Measurements from ENCODE around the gene THBD.

The THBD gene

GRCh38 chr20:23049201-23050075, at the start of gene THBD:
Gene THBD, minus strand, starts transcription at chr20:23049672. Its CDS starts 168 bp downstream, at chr20:23049504.
- Histone ChIP-seq H3K27me3 (ENCODE audit: low read depth, low read length) (peaks cover 17% of the 10 kb centered on the region), H3K9me3 (ENCODE audit: control insufficient read depth in 1 of 2, low read length in 2 of 2) (no peaks in the 10 kb centered on the region), H3K27ac (ENCODE audit: low read length) (peak within 1 kb of the TSS; percentile 16), H3K4me1 (ENCODE audit: control insufficient read depth in 1 of 2, insufficient read depth in 2 of 2, low read length in 2 of 2) (peaks cover 0 to 37% of the 10 kb centered on the region in 2 donors), H3K36me3 (ENCODE audit: control insufficient read depth in 1 of 2, insufficient read depth in 2 of 2, low read length in 2 of 2) (no peaks in the 10 kb centered on the region), H3K4me3 (ENCODE audit: low read depth in 1 of 2, low read length in 2 of 2) (peak within 1 kb of the TSS; percentile 62 to 69)

- no peak overlapping the region for H3K27ac ChIP-seq (ENCODE audit: low read length)
- no peaks in the 10 kb centered on the region for H3K27me3 ChIP-seq (ENCODE audit: low read depth, low read length)
- no peak overlapping the region for H3K4me3 ChIP-seq (ENCODE audit: low read depth in 1 of 2, low read length in 2 of 2)
- H3K9me3 ChIP-seq (ENCODE audit: control insufficient read depth in 1 of 2, low read length in 2 of 2): no peaks in the 10 kb centered on the region
- H3K4me1 ChIP-seq (ENCODE audit: control insufficient read depth in 1 of 2, insufficient read depth in 2 of 2, low read length in 2 of 2): peaks cover 0 to 3% of the 10 kb centered on the region in 2 donors
- H3K36me3 ChIP-seq (ENCODE audit: control insufficient read depth in 1 of 2, insufficient read depth in 2 of 2, low read length in 2 of 2): no peaks in the 10 kb centered on the region
These were observed 48.4 kb upstream of the THBD start for GRCh38 chr20:23097636-23098580.

- Histone ChIP-seq H3K9me3 (ENCODE audit: control insufficient read depth in 1 of 2, low read length in 2 of 2) (no peaks in the 10 kb centered on the region), H3K4me3 (ENCODE audit: low read depth in 1 of 2, low read length in 2 of 2) (no peak overlapping the region), H3K4me1 (ENCODE audit: control insufficient read depth in 1 of 2, insufficient read depth in 2 of 2, low read length in 2 of 2) (no peaks in the 10 kb centered on the region), H3K27ac (ENCODE audit: low read length) (no peak overlapping the region), H3K36me3 (ENCODE audit: control insufficient read depth in 1 of 2, insufficient read depth in 2 of 2, low read length in 2 of 2) (no peaks in the 10 kb centered on the region), H3K27me3 (ENCODE audit: low read depth, low read length) (no peaks in the 10 kb centered on the region)
These were observed 47.6 kb upstream of the THBD start for GRCh38 chr20:23096986-23097520.

GRCh38 chr20:23096097-23096496, 46.6 kb upstream of the THBD start:
- H3K36me3 ChIP-seq (ENCODE audit: control insufficient read depth in 1 of 2, insufficient read depth in 2 of 2, low read length in 2 of 2): no peaks in the 10 kb centered on the region
- H3K4me3 ChIP-seq (ENCODE audit: low read depth in 1 of 2, low read length in 2 of 2): no peak overlapping the region
- no peaks in the 10 kb centered on the region for H3K27me3 ChIP-seq (ENCODE audit: low read depth, low read length)
- no peaks in the 10 kb centered on the region for H3K4me1 ChIP-seq (ENCODE audit: control insufficient read depth in 1 of 2, insufficient read depth in 2 of 2, low read length in 2 of 2)
- no peaks in the 10 kb centered on the region for H3K9me3 ChIP-seq (ENCODE audit: control insufficient read depth in 1 of 2, low read length in 2 of 2)
- no peak overlapping the region for H3K27ac ChIP-seq (ENCODE audit: low read length)

GRCh38 chr20:23095499-23095898, 46.0 kb upstream of the THBD start:
- H3K4me3 ChIP-seq (ENCODE audit: low read depth in 1 of 2, low read length in 2 of 2): no peak overlapping the region
- no peaks in the 10 kb centered on the region for H3K36me3 ChIP-seq (ENCODE audit: control insufficient read depth in 1 of 2, insufficient read depth in 2 of 2, low read length in 2 of 2)
- H3K4me1 ChIP-seq (ENCODE audit: control insufficient read depth in 1 of 2, insufficient read depth in 2 of 2, low read length in 2 of 2): no peaks in the 10 kb centered on the region
- no peaks in the 10 kb centered on the region for H3K9me3 ChIP-seq (ENCODE audit: control insufficient read depth in 1 of 2, low read length in 2 of 2)
- H3K27ac ChIP-seq (ENCODE audit: low read length): no peak overlapping the region
- H3K27me3 ChIP-seq (ENCODE audit: low read depth, low read length): no peaks in the 10 kb centered on the region

GRCh38 chr20:23094927-23095326, 45.5 kb upstream of the THBD start:
- H3K4me1 ChIP-seq (ENCODE audit: control insufficient read depth in 1 of 2, insufficient read depth in 2 of 2, low read length in 2 of 2): no peaks in the 10 kb centered on the region
- H3K9me3 ChIP-seq (ENCODE audit: control insufficient read depth in 1 of 2, low read length in 2 of 2): no peaks in the 10 kb centered on the region
- H3K27me3 ChIP-seq (ENCODE audit: low read depth, low read length): no peaks in the 10 kb centered on the region
- H3K27ac ChIP-seq (ENCODE audit: low read length): no peak overlapping the region
- H3K36me3 ChIP-seq (ENCODE audit: control insufficient read depth in 1 of 2, insufficient read depth in 2 of 2, low read length in 2 of 2): no peaks in the 10 kb centered on the region
- no peak overlapping the region for H3K4me3 ChIP-seq (ENCODE audit: low read depth in 1 of 2, low read length in 2 of 2)

- Histone ChIP-seq H3K27ac (ENCODE audit: low read length) (no peak overlapping the region), H3K27me3 (ENCODE audit: low read depth, low read length) (no peaks in the 10 kb centered on the region), H3K4me1 (ENCODE audit: control insufficient read depth in 1 of 2, insufficient read depth in 2 of 2, low read length in 2 of 2) (no peaks in the 10 kb centered on the region)
These were observed 44.9 kb upstream of the THBD start for GRCh38 chr20:23094213-23094896.

GRCh38 chr20:23093613-23094012, 44.1 kb upstream of the THBD start:
- no peak overlapping the region for H3K4me3 ChIP-seq (ENCODE audit: low read depth in 1 of 2, low read length in 2 of 2)
- no peak overlapping the region for H3K27ac ChIP-seq (ENCODE audit: low read length)
- no peaks in the 10 kb centered on the region for H3K27me3 ChIP-seq (ENCODE audit: low read depth, low read length)
- H3K36me3 ChIP-seq (ENCODE audit: control insufficient read depth in 1 of 2, insufficient read depth in 2 of 2, low read length in 2 of 2): no peaks in the 10 kb centered on the region
- no peaks in the 10 kb centered on the region for H3K4me1 ChIP-seq (ENCODE audit: control insufficient read depth in 1 of 2, insufficient read depth in 2 of 2, low read length in 2 of 2)
- no peaks in the 10 kb centered on the region for H3K9me3 ChIP-seq (ENCODE audit: control insufficient read depth in 1 of 2, low read length in 2 of 2)

More at GRCh38 chr20:23094213-23094896, 44.9 kb upstream of the THBD start:
- Histone ChIP-seq H3K9me3 (ENCODE audit: control insufficient read depth in 1 of 2, low read length in 2 of 2) (no peaks in the 10 kb centered on the region), H3K4me3 (ENCODE audit: low read depth in 1 of 2, low read length in 2 of 2) (no peak overlapping the region), H3K36me3 (ENCODE audit: control insufficient read depth in 1 of 2, insufficient read depth in 2 of 2, low read length in 2 of 2) (no peaks in the 10 kb centered on the region)

GRCh38 chr20:23092861-23093495, 43.5 kb upstream of the THBD start:
- Histone ChIP-seq H3K9me3 (ENCODE audit: control insufficient read depth in 1 of 2, low read length in 2 of 2) (no peaks in the 10 kb centered on the region), H3K4me1 (ENCODE audit: control insufficient read depth in 1 of 2, insufficient read depth in 2 of 2, low read length in 2 of 2) (no peaks in the 10 kb centered on the region), H3K27me3 (ENCODE audit: low read depth, low read length) (no peaks in the 10 kb centered on the region), H3K36me3 (ENCODE audit: control insufficient read depth in 1 of 2, insufficient read depth in 2 of 2, low read length in 2 of 2) (no peaks in the 10 kb centered on the region), H3K4me3 (ENCODE audit: low read depth in 1 of 2, low read length in 2 of 2) (no peak overlapping the region), H3K27ac (ENCODE audit: low read length) (no peak overlapping the region)

- Histone ChIP-seq H3K9me3 (ENCODE audit: control insufficient read depth in 1 of 2, low read length in 2 of 2) (no peaks in the 10 kb centered on the region), H3K4me1 (ENCODE audit: control insufficient read depth in 1 of 2, insufficient read depth in 2 of 2, low read length in 2 of 2) (no peaks in the 10 kb centered on the region), H3K36me3 (ENCODE audit: control insufficient read depth in 1 of 2, insufficient read depth in 2 of 2, low read length in 2 of 2) (no peaks in the 10 kb centered on the region), H3K4me3 (ENCODE audit: low read depth in 1 of 2, low read length in 2 of 2) (no peak overlapping the region), H3K27me3 (ENCODE audit: low read depth, low read length) (no peaks in the 10 kb centered on the region), H3K27ac (ENCODE audit: low read length) (no peak overlapping the region)
These were observed 42.9 kb upstream of the THBD start for GRCh38 chr20:23092384-23092756.
